Heart left ventricle (tissue), 13 donors: ENCODE measurements around the gene NKIRAS1.

Source experiments
- POLR2A ChIP-seq, 2 donors: fragments of 450-650 bp; IDR thresholded peaks; one replicate each; pipeline ENCODE4 v1.6.1; 2017; ENCODE audit warnings: antibody characterized with exemption in 2 of 2, mild to moderate bottlenecking in 2 of 2, moderate library complexity in 2 of 2
- TF ChIP-seq, protein P1 (sequence below), 12 donors: fragments of 200-600 bp; sonication (generic) in 4 of 12; IDR thresholded peaks; one replicate each; pipeline versions ENCODE4 v1.5.0 to v1.8.0; 2018 to 2022; ENCODE audit warnings: antibody characterized with exemption in 12 of 12, mild to moderate bottlenecking in 5 of 12
- donor health status: ischemic (EF 13 %, LVEDD 7.1; RV severe dilation, severe dysfunction).
- donor health status: DM: no; HTN: yes; CAD: no.
- donor health status: DM: no; HTN: no; CAD: no.
- donor health status: ischemic (EF 25% LVEDD 6.9; RV normal size, moderate dysfunction).
- donor health status: ischemic (EF 25% LVEDD 5.7; RV mildly dilated, moderate dysfunction).
- donor health status: ischemic (EF 35%, LVEDD 5.7; RV mildly dilated, moderate dysfunction).
- donor health status: nonischemic (EF 11% LVEDD 7.7; RV severe dilation, severe dysfunction).
- donor health status: DM: yes; HTN: yes; CAD: no.
- donor health status: PGD.
- donor health status: ischemic (EF 29% LVEDD 5.4; RV normal size, mild dysfunction).
- donor health status: nonischemic (EF 23%, LVEDD 6.1; RV moderate dilation, normal function).

DNA sequence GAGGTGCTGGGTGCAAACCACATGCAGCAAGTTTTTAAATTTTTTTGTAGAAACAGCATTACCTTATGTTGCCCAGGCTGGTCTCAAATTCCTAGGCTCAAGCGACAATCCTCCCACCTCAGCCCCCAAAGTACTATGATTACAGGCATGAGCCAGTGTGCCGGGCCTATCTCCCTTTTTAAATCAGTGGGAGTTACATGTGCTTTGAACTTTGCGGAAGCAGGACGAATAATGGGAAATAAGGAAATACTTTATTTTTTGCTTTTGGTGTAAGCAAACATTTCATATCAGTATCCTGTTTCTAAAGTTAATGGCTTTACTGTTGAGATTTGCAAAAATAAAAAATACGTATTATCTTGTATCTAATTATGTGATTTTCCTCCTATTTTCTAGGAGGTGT lies 37.4 kb upstream of the NKIRAS1 start:
- no peak for TF ChIP-seq POLR2A (IDR thresholded peaks at IDR 0.05)
- TF ChIP-seq, protein P1, sequence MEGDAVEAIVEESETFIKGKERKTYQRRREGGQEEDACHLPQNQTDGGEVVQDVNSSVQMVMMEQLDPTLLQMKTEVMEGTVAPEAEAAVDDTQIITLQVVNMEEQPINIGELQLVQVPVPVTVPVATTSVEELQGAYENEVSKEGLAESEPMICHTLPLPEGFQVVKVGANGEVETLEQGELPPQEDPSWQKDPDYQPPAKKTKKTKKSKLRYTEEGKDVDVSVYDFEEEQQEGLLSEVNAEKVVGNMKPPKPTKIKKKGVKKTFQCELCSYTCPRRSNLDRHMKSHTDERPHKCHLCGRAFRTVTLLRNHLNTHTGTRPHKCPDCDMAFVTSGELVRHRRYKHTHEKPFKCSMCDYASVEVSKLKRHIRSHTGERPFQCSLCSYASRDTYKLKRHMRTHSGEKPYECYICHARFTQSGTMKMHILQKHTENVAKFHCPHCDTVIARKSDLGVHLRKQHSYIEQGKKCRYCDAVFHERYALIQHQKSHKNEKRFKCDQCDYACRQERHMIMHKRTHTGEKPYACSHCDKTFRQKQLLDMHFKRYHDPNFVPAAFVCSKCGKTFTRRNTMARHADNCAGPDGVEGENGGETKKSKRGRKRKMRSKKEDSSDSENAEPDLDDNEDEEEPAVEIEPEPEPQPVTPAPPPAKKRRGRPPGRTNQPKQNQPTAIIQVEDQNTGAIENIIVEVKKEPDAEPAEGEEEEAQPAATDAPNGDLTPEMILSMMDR (IDR thresholded peaks at IDR 0.05) = no peak
